Measurements from ENCODE around the gene CD84.
"Not testable (repeated sequence)": the region's sequence is repeated elsewhere in the genome, so short reads cannot be mapped to it uniquely, and the experiment has no call there.

The CD84 gene, protein sequence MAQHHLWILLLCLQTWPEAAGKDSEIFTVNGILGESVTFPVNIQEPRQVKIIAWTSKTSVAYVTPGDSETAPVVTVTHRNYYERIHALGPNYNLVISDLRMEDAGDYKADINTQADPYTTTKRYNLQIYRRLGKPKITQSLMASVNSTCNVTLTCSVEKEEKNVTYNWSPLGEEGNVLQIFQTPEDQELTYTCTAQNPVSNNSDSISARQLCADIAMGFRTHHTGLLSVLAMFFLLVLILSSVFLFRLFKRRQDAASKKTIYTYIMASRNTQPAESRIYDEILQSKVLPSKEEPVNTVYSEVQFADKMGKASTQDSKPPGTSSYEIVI

GRCh38 chr1:160579216-160579701, at the start of gene CD84:
CD84 (minus strand) TSS chr1:160579496; CDS start chr1:160579437, 59 bp downstream.
- H3K27ac ChIP-seq (ENCODE audit: low read depth, low read length): no peak within 1 kb of the TSS
- no peak within 1 kb of the TSS for H3K9ac ChIP-seq (ENCODE audit: low read length)
- no peak within 1 kb of the TSS for H3K4me3 ChIP-seq (ENCODE audit: low read length)
- H3K36me3 ChIP-seq (ENCODE audit: control insufficient read depth, insufficient read depth, low read length): no peaks in the 10 kb centered on the region
- no peaks in the 10 kb centered on the region for H3K27me3 ChIP-seq (ENCODE audit: control insufficient read depth, insufficient read depth, low read length)
- H3K4me1 ChIP-seq (ENCODE audit: control insufficient read depth, insufficient read depth, low read length): no peaks in the 10 kb centered on the region

GRCh38 chr1:160628799-160629263, 49.5 kb upstream of the CD84 start:
- Histone ChIP-seq H3K4me1 (ENCODE audit: control insufficient read depth, insufficient read depth, low read length) (no peaks in the 10 kb centered on the region), H3K27ac (ENCODE audit: low read depth, low read length) (no peak overlapping the region), H3K9ac (ENCODE audit: low read length) (no peak overlapping the region), H3K27me3 (ENCODE audit: control insufficient read depth, insufficient read depth, low read length) (no peaks in the 10 kb centered on the region), H3K36me3 (ENCODE audit: control insufficient read depth, insufficient read depth, low read length) (no peaks in the 10 kb centered on the region), H3K4me3 (ENCODE audit: low read length) (no peak overlapping the region)

DNA sequence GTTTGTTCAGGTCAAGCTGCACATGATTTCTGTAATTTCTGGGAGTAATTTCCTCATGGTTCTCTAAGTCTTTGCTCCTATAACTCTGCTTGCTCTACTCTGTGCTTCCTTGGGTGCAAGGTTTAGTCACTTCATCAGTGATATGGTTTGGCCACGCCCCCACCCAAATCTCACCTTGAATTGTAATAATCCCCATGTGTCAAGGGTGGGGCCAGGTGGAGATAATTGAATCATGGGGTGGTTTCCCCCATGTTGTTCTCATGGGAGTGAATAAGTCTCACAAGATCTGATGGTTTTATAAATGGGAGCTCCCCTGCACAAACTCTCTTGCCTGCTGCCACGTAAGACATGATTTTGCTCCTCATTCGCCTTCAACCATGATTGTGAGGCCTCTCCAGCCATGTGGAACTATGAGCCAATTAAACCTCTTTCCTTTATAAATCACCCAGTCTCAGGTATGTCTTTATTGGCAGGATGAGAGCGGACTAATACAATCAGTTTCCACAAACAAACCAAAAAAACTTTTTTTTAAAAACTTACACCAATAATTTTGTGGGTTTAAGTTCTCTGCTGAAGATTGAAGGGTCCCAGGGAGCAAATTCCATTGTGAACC, 48.5 kb upstream of the CD84 start:
- H3K27ac ChIP-seq (ENCODE audit: low read depth, low read length); H3K27me3 ChIP-seq (ENCODE audit: control insufficient read depth, insufficient read depth, low read length); H3K4me3 ChIP-seq (ENCODE audit: low read length); H3K4me1 ChIP-seq (ENCODE audit: control insufficient read depth, insufficient read depth, low read length); H3K36me3 ChIP-seq (ENCODE audit: control insufficient read depth, insufficient read depth, low read length); H3K9ac ChIP-seq (ENCODE audit: low read length): not testable (repeated sequence)

- no peak overlapping the region for H3K27ac ChIP-seq (ENCODE audit: low read depth, low read length)
- no peaks in the 10 kb centered on the region for H3K4me1 ChIP-seq (ENCODE audit: control insufficient read depth, insufficient read depth, low read length)
- H3K4me3 ChIP-seq (ENCODE audit: low read length): no peak overlapping the region
- H3K27me3 ChIP-seq (ENCODE audit: control insufficient read depth, insufficient read depth, low read length): no peaks in the 10 kb centered on the region
- H3K36me3 ChIP-seq (ENCODE audit: control insufficient read depth, insufficient read depth, low read length): no peaks in the 10 kb centered on the region
- H3K9ac ChIP-seq (ENCODE audit: low read length): no peak overlapping the region
Measured at GRCh38 chr1:160626509-160627342, 47.4 kb upstream of the CD84 start.

GRCh38 chr1:160625725-160626498, 46.6 kb upstream of the CD84 start:
- Histone ChIP-seq H3K27ac (ENCODE audit: low read depth, low read length) (no peak overlapping the region), H3K36me3 (ENCODE audit: control insufficient read depth, insufficient read depth, low read length) (no peaks in the 10 kb centered on the region), H3K4me3 (ENCODE audit: low read length) (no peak overlapping the region), H3K27me3 (ENCODE audit: control insufficient read depth, insufficient read depth, low read length) (no peaks in the 10 kb centered on the region), H3K4me1 (ENCODE audit: control insufficient read depth, insufficient read depth, low read length) (no peaks in the 10 kb centered on the region), H3K9ac (ENCODE audit: low read length) (no peak overlapping the region)

DNA sequence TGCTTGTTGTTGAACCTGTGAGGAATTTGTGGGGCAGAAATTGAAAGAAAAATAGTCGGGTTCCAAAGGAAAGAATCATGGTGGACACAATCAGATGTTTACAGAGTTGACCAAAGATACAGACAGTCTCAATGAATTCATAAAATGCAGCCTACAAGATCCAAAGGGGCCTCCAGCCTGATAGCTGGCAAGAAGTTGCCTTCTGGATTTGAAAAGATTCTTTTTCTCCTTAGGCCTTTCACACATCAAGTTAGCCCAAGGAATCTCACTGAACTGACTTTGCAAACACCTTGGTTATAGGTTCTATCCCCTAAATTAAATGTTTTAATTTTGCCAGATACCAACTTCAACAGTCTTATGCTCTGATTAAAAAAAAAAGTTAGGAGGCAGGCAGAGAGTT, 46.0 kb upstream of the CD84 start:
- Histone ChIP-seq H3K27me3 (ENCODE audit: control insufficient read depth, insufficient read depth, low read length) (no peaks in the 10 kb centered on the region), H3K36me3 (ENCODE audit: control insufficient read depth, insufficient read depth, low read length) (no peaks in the 10 kb centered on the region), H3K4me1 (ENCODE audit: control insufficient read depth, insufficient read depth, low read length) (no peaks in the 10 kb centered on the region), H3K9ac (ENCODE audit: low read length) (no peak overlapping the region), H3K4me3 (ENCODE audit: low read length) (no peak overlapping the region), H3K27ac (ENCODE audit: low read depth, low read length) (no peak overlapping the region)

- Histone ChIP-seq H3K4me3 (ENCODE audit: low read length) (no peak overlapping the region), H3K4me1 (ENCODE audit: control insufficient read depth, insufficient read depth, low read length) (no peaks in the 10 kb centered on the region), H3K9ac (ENCODE audit: low read length) (no peak overlapping the region), H3K27me3 (ENCODE audit: control insufficient read depth, insufficient read depth, low read length) (no peaks in the 10 kb centered on the region), H3K27ac (ENCODE audit: low read depth, low read length) (no peak overlapping the region), H3K36me3 (ENCODE audit: control insufficient read depth, insufficient read depth, low read length) (no peaks in the 10 kb centered on the region)
Measured at GRCh38 chr1:160624464-160624863, 45.2 kb upstream of the CD84 start.

DNA sequence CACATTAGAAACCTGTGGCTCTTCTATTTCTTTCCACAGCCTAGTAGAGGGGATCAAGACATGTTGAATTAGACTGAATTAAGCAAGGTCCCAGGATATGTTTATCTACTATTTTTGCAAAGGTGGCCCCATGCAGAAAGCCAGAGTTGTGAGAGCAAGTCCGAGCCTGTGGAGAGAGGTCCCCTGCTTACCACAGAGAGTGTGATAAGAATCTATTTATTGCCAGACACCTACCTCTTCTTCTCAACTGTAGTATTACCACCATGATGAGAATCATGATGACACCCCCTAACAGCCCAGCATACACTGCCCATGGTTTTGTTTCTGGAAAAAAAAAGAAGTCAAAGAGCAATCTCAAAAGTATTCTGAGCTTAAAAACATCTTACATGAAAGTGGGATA, 44.6 kb upstream of the CD84 start:
- Histone ChIP-seq H3K4me1 (ENCODE audit: control insufficient read depth, insufficient read depth, low read length) (no peaks in the 10 kb centered on the region), H3K27ac (ENCODE audit: low read depth, low read length) (no peak overlapping the region), H3K27me3 (ENCODE audit: control insufficient read depth, insufficient read depth, low read length) (no peaks in the 10 kb centered on the region), H3K36me3 (ENCODE audit: control insufficient read depth, insufficient read depth, low read length) (no peaks in the 10 kb centered on the region), H3K9ac (ENCODE audit: low read length) (no peak overlapping the region), H3K4me3 (ENCODE audit: low read length) (no peak overlapping the region)

DNA sequence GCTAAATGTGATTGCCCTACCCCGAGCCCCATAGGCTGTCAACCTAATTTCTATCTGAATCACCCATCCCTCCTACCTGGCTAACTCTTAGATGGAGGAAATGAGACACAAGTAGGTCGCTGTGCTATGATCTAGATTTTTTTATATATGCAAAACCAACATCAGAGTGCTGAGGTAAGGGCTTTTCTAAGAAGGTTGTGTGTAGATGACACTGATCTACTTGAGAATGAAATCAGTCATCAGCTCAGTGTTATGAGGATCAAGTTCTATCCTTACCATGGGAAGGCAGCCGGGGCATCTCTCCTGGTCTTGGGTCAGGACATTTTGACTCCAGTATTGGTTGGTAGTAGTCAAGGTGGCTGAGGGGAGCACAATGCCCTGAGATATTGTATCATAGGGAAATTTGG, 43.9 kb upstream of the CD84 start:
- Histone ChIP-seq H3K27ac (ENCODE audit: low read depth, low read length) (no peak overlapping the region), H3K9ac (ENCODE audit: low read length) (no peak overlapping the region), H3K4me3 (ENCODE audit: low read length) (no peak overlapping the region), H3K4me1 (ENCODE audit: control insufficient read depth, insufficient read depth, low read length) (no peaks in the 10 kb centered on the region), H3K36me3 (ENCODE audit: control insufficient read depth, insufficient read depth, low read length) (no peaks in the 10 kb centered on the region), H3K27me3 (ENCODE audit: control insufficient read depth, insufficient read depth, low read length) (no peaks in the 10 kb centered on the region)

- H3K4me1 ChIP-seq (ENCODE audit: control insufficient read depth, insufficient read depth, low read length): no peaks in the 10 kb centered on the region
- H3K27ac ChIP-seq (ENCODE audit: low read depth, low read length): no peak overlapping the region
- H3K9ac ChIP-seq (ENCODE audit: low read length): no peak overlapping the region
- H3K4me3 ChIP-seq (ENCODE audit: low read length): no peak overlapping the region
- no peaks in the 10 kb centered on the region for H3K27me3 ChIP-seq (ENCODE audit: control insufficient read depth, insufficient read depth, low read length)
- no peaks in the 10 kb centered on the region for H3K36me3 ChIP-seq (ENCODE audit: control insufficient read depth, insufficient read depth, low read length)
Measured at GRCh38 chr1:160622501-160623226, 43.4 kb upstream of the CD84 start.

DNA sequence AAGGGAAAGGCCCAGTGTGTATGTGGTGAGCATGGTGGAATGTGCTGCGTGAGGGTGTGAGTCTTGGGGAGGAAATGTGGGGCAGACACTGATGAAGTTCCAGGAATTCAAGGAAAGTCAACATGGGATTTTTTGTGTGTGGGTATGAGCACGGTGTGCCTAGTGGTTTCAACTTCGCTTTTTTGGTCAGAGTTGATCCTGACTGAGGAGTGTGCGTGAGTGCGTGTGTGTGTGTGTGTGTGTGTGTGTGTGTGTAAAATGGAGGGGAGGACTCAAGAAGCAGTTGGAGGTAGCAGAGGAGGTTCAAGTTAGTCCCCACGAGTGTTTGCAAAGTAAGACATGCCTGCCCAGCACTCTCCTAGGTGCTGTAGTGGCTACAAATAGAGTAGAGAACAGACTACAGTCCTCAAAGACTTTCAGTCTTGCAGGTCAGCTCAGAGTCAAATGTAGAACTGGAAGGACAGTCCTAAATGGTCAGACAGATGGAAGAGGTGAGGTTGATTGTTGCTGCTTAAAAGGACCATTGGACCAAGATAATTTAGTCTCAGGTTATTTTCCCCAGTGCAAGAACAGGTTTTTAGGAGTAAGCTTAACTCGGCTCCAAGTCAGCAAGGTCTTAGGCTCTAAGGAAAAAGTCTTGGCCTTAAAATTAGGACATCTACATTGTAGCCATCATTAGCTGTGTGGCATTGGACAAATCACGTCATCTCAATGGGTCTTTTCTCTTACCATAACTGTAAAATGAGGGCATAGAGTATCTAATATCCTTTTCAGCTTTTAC, 42.5 kb upstream of the CD84 start:
- no peak overlapping the region for H3K27ac ChIP-seq (ENCODE audit: low read depth, low read length)

More for the DNA sequence above, 42.5 kb upstream of the CD84 start:
- Histone ChIP-seq H3K4me3 (ENCODE audit: low read length) (no peak overlapping the region), H3K36me3 (ENCODE audit: control insufficient read depth, insufficient read depth, low read length) (no peaks in the 10 kb centered on the region), H3K9ac (ENCODE audit: low read length) (no peak overlapping the region), H3K4me1 (ENCODE audit: control insufficient read depth, insufficient read depth, low read length) (no peaks in the 10 kb centered on the region), H3K27me3 (ENCODE audit: control insufficient read depth, insufficient read depth, low read length) (no peaks in the 10 kb centered on the region)
